Stimulated activated naive CD4-positive, alpha-beta T cell treated with Interleukin-2 at 50 U/mL for 16 hours (primary cell): ENCODE data around the gene JAG1.
"Not testable (repeated sequence)": the region's sequence is repeated elsewhere in the genome, so short reads cannot be mapped to it uniquely, and the experiment has no call there.

Experiments used
- DNase-seq: peaks from one replicate; lab custom pipeline; 2025; lab: John Stamatoyannopoulos, UW

JAG1 gene

DNA sequence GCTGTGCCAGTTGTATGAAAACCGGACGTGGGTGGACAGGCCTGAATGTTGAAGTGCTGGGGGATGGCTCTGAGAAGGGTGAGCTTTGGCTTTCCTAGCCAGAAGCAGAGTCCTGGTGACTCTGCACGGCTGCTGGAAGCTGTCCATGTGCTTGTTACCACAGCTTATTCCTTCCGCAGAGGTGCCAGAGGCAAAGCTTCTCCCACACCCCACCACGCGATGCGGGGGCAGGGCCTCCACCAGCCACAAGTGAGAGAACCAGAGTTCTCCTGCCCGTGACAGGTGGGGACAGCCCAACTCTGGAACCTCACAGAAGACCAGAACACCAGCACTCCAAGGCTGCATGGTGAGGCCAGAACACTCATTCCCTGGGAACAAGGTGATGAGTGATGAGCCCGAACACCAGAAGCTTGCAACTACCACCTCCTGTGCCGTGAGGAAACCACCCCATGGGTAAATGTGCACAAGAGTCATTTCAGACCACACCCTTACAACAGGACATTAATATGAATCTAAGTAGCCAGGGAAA, 36.7 kb downstream of the JAG1 start:
- DNase-seq: no peak

DNA sequence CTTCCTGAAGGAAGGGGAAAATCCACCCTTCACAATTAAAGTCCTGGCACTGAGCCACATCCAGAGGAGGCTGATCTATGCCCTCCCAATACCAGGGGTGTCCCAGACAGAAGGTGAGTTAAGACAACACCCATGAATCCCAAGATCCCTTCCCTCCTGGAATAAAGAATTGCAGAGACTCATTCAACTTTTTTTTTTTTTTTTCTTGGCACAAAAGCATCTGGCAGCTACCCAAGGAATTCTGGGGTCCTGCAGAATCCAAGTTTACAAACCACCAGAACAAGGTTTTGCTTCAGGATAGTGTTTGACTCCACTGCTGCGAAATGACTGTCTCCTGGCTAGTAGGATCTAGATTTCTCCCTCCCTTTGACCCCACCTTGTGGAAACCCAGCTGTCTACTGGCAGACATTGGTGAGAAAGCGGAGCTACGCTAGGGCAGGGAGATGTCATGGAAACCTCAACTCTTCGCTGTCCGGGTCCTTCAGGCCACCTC, 37.4 kb downstream of the JAG1 start:
- DNase-seq: no peak

DNA sequence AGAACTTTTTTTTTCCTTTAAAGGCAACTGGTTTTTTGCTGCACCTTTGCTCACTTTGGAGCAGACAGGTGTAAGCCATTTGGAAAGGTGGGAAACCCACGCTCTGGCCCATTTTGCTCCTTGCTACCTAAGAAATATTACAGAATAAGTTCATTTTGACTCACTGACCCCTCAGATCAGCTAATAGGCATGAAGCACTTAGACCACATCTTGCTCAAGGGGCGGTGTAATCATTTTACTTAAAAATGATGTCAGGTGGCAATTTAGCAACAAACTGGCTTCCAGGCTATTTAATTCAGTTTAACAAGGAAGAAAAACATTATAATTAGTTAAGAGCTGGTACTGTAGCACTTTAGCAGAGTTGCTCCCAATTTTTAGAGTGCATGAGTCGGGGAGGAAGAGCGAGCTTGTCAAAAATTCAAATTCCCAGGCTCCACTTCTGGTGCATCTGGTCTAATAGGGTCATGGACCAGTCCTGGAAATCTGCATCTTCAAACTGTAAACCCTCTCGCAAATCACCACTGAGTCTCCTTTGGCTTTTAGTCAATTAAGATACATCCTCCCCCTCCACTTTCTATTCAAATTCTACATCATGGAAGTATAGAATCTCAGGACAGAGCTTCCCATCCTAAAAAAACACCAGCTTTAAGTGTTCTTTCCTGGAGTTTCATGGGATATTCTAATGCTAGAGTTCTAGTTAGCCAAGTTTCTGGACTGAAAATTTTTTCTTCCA, 38.2 kb downstream of the JAG1 start:
- DNase-seq: no peak

DNA sequence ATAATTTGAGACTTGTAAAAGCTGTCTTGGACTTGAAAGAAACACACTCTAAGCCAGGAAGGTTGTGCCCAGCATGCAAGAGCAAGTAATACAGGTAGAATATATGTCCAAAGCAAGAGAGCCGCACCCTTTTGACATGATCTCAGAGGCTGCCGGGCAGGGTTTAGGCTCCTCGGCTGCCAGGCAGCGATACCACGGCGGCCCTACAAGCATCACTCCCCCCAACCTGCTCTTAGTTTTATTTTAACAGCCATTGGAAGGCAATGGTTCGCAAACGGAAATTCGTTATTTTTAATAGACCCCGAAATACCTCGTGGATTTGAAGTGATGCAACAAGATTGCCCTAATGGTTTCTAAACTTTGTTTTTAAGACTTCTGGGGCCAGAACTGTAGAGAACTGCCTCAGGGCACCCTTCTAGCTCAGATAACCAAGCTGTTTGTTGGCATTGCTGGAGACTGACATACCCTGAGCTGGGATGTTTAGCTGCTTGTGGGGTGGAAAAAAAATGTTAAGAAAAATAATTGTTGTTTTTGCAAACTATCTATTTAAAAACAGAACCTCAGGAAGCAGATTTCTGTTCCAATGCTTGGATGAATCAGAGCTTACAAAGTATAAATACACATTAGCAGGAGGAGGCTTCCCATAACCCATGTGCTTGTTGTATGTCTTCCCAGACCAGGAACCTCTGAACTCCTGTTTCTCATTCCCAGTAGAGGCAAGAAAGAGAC, 39.0 kb downstream of the JAG1 start:
- no peak for DNase-seq

DNA sequence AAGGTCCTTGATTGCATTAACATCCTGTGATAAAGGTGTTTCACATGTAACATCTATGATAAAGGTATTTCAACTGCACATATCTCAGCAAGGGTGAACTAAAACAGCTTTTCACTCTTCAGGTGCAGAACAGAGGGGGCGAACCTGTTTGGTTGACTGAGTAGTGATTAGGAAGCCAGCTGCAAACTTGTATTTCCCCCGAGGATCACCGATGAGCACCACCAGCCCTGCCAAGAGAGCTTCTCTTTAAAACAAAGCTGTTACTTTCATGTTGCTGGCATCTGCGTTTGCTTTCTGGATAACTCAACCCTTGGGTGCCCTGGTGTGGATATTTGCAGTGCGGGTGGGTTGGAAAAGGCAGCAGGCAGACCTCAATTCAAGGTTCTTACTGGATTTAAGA, 39.6 kb downstream of the JAG1 start:
- DNase-seq: no peak

DNA sequence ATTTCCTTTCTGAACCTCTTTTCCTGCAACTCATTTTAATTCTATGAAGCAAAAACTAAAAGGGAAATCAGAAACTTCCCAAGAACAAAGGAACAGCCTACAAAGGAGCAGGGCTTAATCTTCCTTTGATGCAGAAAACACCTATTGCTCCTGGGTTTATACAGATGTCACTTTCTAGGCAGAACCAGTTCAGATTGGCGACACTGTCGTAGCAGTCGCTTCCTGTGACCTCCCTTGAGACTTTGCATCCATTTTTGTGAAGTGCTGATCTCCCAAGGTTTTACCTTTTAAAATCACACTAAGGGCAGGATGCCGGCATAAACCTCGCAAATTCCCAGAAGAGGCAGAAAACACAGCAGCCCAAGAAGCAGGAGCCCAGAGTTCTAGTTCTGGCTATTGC, 40.1 kb downstream of the JAG1 start:
- no peak for DNase-seq

DNA sequence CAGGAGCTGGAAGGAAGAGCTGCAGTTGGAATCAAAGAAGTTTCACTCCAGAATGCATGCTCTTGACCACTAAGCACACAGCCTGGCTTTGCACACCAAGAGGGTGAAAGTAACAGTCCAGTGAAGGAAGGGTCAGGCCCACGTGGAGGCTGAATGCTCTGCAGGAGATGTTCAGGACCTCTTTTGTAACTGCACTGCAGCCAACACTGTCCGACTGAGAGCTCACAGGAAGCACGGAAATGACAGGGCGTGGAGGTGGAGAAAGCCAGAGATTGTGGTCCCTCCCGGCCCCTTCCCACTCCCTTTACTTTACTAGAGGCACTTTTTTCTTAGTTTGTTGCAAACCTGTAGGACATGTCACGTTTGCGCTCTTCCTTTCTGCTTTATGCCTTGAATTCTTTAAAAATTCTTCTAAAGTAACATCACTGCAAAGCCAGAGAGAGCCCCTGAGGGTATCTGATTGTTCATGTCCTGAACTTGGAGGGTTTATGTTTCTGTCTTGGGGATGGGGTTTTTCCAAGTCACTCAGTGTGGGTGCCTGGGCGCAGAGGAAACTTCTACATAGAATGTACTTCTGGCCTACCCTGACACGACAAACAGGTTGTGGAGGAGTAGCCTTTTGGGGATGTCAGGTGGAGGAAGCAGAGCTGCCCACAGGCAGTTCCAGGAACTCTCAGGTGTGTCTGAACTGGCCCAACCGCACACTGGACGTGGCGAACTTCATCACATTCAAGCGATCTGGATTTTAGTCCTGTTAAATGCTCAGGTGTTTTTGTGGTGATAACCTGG, 40.9 kb downstream of the JAG1 start:
- DNase-seq: no peak

DNA sequence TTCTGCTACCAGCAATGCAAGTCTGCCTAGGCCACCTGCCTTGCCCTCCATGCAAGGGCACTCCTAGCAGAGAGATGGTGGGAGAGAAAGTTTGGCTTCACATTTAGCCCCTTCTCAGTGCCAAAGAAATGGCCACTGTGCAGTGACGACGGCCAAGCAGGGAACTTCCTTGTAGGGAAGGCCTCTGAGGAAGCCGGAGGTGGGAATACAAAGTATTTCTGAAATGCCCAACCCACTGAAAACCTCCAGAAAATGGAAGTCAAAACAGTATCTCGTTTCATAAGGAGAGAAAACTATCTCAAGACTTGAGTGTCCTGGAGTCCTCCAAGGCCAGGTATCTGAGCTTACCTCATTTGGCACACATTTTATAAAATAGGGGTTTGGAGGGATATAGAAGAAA, 42.7 kb downstream of the JAG1 start:
- no peak for DNase-seq

DNA sequence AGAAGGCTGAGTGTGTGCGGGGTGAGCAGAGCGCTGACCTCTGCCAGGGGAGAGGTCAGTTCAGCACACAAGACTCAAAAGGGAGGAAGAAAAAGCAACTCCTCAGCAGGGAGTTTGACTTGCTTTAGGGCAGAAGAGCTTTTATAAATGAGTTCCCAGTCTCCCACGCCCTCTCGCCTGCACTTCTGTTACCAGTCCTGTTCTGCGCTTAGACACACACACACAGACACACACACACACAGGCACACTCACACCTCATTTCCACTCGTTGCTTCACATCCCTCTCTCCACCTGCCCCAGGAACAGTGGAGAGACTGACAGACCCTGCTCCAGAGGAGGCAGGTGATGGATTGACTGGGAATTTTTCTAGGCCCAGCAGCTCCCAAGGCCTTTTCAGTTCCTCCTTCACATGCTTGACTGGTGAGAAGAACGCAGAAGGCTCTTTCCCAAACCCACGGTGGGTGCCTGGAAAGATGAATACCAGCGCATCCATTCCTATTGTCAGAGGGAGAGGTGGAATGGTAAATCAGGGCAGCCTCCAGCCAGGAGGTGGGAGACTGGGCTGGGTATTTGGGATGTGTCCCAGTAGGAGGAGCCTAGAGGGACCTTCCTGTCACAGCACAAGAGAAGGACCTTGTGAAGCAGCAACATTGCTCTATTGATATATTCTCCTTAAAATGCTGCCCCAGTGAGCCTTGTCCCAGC, 43.7 kb downstream of the JAG1 start:
- no peak for DNase-seq

DNA sequence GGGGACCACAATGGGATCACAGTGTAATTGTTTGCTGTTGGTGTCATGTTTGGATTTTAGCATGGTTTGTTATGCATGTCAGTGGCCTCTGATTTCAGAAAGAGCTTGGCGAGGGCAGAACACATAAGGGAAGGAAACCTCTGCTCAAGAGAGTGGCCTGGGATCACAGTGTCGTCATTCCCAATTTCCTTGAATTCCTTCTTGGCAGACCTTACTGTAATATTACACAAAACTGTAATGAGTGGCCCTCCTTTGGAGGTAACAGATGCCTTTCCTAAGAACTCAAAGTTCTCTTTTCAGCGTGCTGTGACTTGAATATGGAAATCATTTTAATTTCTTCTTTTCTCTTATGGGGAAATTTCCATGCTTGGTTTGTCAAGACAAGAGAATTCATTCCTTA, 46.9 kb downstream of the JAG1 start:
- DNase-seq: no peak

DNA sequence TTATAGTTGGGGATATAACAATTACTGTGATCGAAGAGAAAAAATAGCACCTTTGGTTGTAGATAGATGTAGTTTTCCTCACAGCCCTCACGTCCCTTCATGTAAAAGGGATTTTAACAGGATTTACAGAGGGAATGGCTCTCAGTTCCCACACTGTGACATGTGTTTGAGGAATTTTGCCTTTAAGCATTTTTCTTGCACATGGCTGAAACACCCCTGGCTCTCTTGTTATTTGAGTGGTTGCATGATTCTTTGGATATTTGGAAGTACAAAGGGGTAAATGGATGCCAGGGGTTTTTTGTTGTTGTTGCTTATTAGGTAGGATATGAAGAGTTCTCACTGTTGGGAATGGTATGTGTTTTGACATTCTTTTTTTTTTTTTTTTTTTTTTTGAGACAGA, 48.2 kb downstream of the JAG1 start:
- no peak for DNase-seq

DNA sequence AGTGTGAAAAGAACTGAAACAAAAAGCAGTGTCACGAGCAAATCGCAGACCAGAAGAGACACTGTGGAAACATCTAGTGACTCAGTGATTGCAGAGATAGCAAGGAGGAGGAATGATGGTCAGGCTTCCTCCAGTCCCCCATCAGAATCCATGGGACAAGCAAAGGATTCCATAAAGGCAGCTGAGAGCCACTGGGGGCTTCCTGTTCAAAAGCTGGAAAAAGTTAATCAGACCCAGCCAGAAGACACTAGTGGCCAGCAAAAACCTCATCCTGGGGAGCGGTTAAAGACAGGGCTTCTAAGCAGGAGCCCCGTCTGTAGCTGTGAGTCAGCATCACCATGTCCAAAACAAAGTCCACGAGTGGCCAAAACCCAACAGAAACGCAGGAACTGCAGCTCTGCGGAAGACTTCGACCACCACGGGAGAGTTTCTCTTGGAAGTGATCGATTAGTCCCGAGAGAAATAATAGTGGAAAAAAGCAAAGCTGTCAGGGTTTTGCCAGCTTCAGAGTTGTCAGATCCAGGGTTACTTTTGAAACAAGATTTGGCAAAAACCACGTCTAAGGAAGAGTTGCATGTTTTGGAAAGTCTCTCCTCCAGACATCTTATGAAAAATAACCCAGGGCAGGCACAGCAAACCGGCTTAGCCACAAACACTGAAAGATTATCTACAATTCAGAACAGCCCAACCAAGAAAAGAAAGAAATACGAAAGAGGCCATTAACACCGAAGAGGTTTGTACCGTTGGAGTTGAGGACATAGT, 51.0 kb downstream of the JAG1 start:
- DNase-seq: no peak

DNA sequence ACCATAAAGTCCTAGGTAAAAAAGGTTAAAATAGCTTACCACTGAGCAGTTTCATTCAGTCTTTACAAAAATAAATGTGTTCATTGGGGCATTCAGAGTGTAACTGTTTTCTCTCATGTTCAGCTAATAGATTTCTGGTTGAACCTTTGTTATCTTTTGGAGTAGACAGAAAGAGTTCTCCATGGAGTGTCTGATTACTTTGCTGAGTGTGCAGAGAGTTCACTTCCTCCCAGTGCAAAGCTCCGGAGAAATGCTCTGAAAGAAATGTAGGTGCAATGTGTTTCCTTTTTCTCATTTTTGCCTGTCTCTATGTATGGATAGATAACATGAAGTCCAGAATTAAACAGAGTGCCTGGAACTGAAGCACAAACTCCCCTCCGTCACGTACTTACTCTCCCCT, 52.6 kb downstream of the JAG1 start:
- no peak for DNase-seq

DNA sequence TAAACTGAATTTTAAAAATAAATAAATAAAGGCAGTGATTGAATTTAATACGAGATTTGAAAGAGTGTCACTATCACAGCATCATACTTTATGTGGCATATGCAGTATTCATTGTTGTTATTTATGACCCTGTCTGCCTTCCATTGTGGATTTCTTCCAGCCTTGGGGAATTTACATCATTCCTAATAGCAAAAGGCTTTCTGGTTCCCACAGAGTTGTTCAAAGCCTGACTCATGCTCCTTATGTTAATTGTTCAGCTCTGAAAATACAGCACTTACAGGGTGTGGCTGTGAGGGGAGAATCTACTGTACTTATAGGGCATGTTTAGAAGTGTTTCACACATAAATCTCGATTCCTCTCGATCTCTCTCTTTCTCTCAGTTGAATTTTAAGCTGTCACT, 54.4 kb downstream of the JAG1 start:
- DNase-seq: no peak

DNA sequence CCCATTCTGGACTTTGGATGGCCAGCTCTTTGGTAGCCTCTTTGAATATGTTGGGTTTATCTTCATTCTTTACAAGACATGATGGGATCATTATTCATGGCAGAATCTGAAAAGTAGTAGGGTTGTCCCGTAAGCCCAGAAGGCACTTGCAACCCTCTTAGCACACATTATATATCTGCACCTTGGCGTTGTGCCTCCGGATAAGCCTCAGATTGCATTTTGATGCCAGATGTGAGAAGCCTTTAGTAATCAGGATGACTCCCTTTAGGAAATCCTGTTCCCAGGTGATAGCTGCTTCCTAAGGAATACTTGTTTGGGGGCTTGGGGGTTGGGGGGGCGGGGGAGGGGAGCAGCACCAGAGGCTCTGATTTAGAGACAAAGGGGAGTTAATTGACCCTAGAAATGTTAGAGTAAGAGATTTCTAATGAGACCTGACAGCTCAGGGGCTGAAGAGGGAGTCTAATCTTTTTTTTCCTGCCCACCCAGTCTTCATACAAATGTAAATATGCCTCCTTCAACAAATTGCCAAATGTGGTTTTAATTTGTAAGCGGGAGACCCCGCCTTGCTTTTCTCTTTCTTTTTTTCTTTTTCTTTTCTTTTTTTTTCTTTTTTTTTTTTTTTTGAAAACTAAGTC, 55.1 kb downstream of the JAG1 start:
- no peak for DNase-seq

DNA sequence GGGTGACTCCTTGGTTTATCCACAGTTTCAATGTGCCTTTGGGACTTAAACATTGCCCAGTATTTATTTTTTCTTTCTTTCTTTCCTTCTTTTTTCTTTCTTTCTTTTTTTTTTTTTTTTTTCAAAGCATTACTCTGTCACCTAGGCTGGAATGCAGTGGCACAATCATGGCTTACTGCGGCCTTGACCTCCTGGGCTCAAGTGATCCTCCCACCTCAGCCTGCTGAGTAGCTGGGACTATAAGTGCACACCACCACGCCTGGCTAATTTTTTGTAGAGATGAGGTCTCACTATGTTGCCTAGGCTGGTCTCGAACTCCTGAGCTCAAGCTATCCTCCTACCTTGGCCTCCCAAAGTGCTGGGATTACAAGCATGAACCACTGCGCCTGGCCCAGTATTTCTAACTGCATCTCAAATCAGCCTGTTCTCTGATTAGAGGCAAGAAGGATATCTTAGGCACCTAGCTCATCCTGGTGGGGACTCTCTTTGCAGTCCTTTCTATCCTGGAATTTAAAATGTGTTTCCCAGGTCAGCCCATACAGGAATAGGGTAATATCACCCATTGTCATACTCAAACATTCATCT, 56.2 kb downstream of the JAG1 start:
- not testable (repeated sequence) for DNase-seq

DNA sequence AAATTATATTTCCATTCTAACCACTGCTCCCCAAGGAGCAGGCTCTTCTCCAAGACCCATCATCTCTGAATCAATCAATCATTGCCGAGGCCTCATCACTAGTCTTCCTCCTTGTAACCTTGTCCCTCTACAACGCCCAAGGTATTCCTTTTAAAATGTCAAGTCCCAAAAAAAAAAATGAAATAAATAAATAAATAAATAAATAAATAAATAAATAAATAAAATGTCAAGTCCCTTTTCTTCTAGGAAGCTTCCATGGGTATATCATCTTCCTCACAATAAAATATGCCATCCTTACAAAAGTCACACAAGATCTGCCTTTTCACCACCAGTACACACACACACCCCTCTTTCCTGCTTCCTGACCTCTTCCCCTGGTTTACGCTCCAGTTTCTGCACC, 57.6 kb downstream of the JAG1 start:
- DNase-seq: no peak

DNA sequence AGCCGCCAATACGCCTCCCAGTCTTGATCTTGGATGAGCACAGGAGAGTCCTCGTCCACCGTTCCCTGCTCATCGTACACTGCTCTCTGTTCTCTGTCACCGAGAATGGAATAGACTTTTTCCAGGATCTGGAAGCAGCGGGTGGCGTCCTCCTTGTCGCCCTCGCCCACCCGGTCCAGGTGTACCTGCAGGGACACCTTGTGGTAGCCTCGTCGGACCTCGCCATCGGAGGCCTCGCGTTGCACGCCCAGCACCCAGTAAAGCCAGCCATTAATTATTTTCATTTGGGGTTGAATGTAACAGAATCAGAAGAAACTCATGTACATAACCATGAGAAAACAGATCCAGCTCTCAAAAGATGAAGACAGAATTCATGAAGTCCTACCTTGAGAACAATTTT, 59.9 kb downstream of the JAG1 start:
- DNase-seq: no peak

DNA sequence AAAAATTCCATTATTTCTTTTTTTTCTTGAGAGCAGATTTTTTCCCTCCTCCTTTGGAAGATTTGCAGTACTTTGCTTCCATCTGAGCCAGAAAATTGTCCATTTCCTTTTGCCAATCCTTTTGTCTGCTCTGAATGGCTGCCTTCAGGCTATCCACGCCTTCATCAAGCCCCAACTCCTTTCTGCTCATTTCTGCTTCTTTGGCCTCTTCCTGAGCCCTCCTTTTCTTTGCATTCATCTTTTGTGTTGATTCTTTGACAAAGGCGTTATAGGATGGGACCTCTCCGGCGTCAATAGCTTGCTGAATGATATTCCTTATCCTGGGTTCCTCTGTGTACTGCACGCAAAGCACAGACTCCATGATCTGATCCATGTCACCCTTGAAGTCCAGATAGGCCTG, 60.4 kb downstream of the JAG1 start:
- DNase-seq: not testable (repeated sequence)

DNA sequence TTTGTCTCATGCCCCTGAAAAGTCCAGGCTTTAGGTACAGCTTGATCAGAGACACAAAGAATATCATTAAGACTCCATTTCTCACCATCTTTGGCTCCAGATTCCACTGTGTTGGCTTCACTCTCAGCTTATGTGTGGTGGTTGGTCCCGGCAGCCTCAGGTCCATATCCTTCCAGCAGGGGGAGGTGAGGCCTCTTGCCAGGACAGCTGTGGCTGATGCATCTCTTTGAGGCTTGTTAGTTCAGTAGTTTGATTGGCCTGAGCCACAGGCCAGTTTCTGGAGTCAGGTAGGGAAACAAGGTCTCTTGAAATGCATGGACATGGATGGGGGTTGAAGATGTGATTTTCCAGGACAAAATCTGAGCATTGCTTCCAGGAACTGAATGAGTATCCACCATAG, 62.4 kb downstream of the JAG1 start:
- no peak for DNase-seq
